OCI-LY7 (cell line): ENCODE results near the gene GRK5.

Experiments used
- CTCF ChIP-seq: fragments of 200-600 bp; sonication (generic); conservative IDR thresholded peaks from 2 replicates; pipeline ENCODE4 v1.5.1; 2014; ENCODE audit warnings: mild to moderate bottlenecking, antibody characterized with exemption, low read length, moderate library complexity, mixed read lengths
- EZH2phosphoT487 ChIP-seq: fragments of 200-600 bp; sonication (generic); IDR thresholded peaks from 2 replicates; pipeline ENCODE4 v1.6.1; 2018; ENCODE audit warnings: low read depth, borderline replicate concordance, mild to moderate bottlenecking, mixed run types, antibody characterized with exemption, low read length, moderate library complexity, mixed read lengths

GRCh38 chr10:119333146-119333792, 125.9 kb downstream of the GRK5 start:
- TF ChIP-seq CTCF (no peak), EZH2phosphoT487 (no peak)
